Smooth muscle cell (in vitro differentiated cells): ENCODE results near the gene MAP7. TPM values are rescaled to one million over a fixed set of nuclear protein-coding genes. Genes with fewer than 3 reads are reported as not detected.

Source experiments
- DNase-seq: peaks from one replicate; lab custom pipeline; 2025; ENCODE audit not compliant: unreplicated experiment; lab: John Stamatoyannopoulos, UW
- H2AFZ ChIP-seq: fragments of 200-600 bp; sonication (generic); 2 replicates; pipeline ENCODE4 v1.6.0; 2016; ENCODE audit warnings: antibody characterized with exemption, low read depth, mild to moderate bottlenecking
- H3F3A ChIP-seq: fragments of 200-600 bp; sonication (generic); 2 replicates; pipeline ENCODE4 v1.6.0; 2017; ENCODE audit warnings: antibody characterized with exemption, low read depth
- H3K27ac ChIP-seq: fragments of 200-600 bp; sonication (generic); 2 replicates; pipeline ENCODE4 v1.5.1; 2016; ENCODE audit warnings: low read depth, mild to moderate bottlenecking
- H3K27me3 ChIP-seq: fragments of 200-600 bp; sonication (generic); 2 replicates; pipeline ENCODE4 v1.6.1; 2016; ENCODE audit warnings: low read depth, mild to moderate bottlenecking
- H3K36me3 ChIP-seq: fragments of 200-600 bp; sonication (generic); 2 replicates; pipeline ENCODE4 v1.5.1; 2016; ENCODE audit warnings: low read depth
- H3K4me1 ChIP-seq: fragments of 200-600 bp; sonication (generic); 2 replicates; pipeline ENCODE4 v1.5.1; 2016; ENCODE audit warnings: low read depth
- H3K4me2 ChIP-seq: fragments of 200-600 bp; sonication (generic); 2 replicates; pipeline ENCODE4 v1.6.0; 2016; ENCODE audit warnings: mild to moderate bottlenecking
- H3K4me3 ChIP-seq: fragments of 200-600 bp; sonication (generic); 2 replicates; pipeline ENCODE4 v1.5.1; 2016; ENCODE audit warnings: mild to moderate bottlenecking
- H3K79me2 ChIP-seq: fragments of 200-600 bp; sonication (generic); 2 replicates; pipeline ENCODE4 v1.6.0; 2016; ENCODE audit warnings: low read depth, mild to moderate bottlenecking
- H3K9ac ChIP-seq: fragments of 200-600 bp; sonication (generic); 2 replicates; pipeline ENCODE4 v1.6.0; 2016; ENCODE audit warnings: low read depth
- H3K9me3 ChIP-seq: fragments of 200-600 bp; sonication (generic); replicated peaks from 2 replicates; pipeline ENCODE4 v1.5.1; 2016; ENCODE audit warnings: low read depth
- H4K20me1 ChIP-seq: fragments of 200-600 bp; sonication (generic); 2 replicates; pipeline ENCODE4 v1.6.0; 2016; ENCODE audit warnings: low read depth
- CTCF ChIP-seq: fragments of 200-600 bp; sonication (generic); IDR thresholded peaks from 2 replicates; pipeline ENCODE4 v1.5.1; 2017; ENCODE audit warnings: borderline replicate concordance, mild to moderate bottlenecking, antibody characterized with exemption; ENCODE audit not compliant: insufficient read depth, poor library complexity, severe bottlenecking
- WGBS: methylation state at CpG from one replicate; pipeline ENCODE4 v1.1.7; 2016; ENCODE audit warnings: low lambda C conversion rate; 5-methylcytosine and 5-hydroxymethylcytosine counted together
- polyA plus RNA-seq: library from polyadenylated mRNA; unstranded; fragments of >200 nt; fragmentation: Nextera tagmentation; extraction: Ambion mirVana; gene quantifications from 2 replicates; pipeline ENCODE4 v1.2.1, GENCODE V29; 2016
- total RNA-seq: library from RNA; depleted of rRNA; stranded (reverse); fragments of >200 nt; gene quantifications from 2 replicates; pipeline ENCODE4 v1.2.3, GENCODE V29; 2014

MAP7 gene
- total and polyA plus RNA-seq, 2 experiments from 2014 or later = 1.6 to 8.2 TPM

- Histone ChIP-seq H3K27me3 (peaks cover 4% of the 10 kb centered on the region), H4K20me1 (no peaks in the 10 kb centered on the region), H2AFZ (no peak overlapping the region), H3K36me3 (no peaks in the 10 kb centered on the region), H3K79me2 (no peaks in the 10 kb centered on the region), H3F3A (no peaks in the 10 kb centered on the region), H3K9me3 (no peaks in the 10 kb centered on the region), H3K4me1 (peaks cover 8% of the 10 kb centered on the region), H3K4me2 (no peak overlapping the region), H3K4me3 (no peak overlapping the region), H3K27ac (no peak overlapping the region), H3K9ac (no peak overlapping the region)
- no peak for DNase-seq
- 79% methylated on average over 3 of the region's 3 CpGs for WGBS
- no peak for TF ChIP-seq CTCF
These were observed 199.3 kb downstream of the MAP7 start for GRCh38 chr6:136350914-136351313.

GRCh38 chr6:136347847-136348246 is 202.4 kb downstream of the MAP7 start:
- DNase-seq = no peak
- Histone ChIP-seq H3K4me1 (peaks cover 8% of the 10 kb centered on the region), H3K27ac (no peak overlapping the region), H3K79me2 (no peaks in the 10 kb centered on the region), H3K9me3 (no peaks in the 10 kb centered on the region), H2AFZ (no peak overlapping the region), H3K27me3 (no peaks in the 10 kb centered on the region), H3K4me2 (no peak overlapping the region), H3K9ac (no peak overlapping the region), H3F3A (no peaks in the 10 kb centered on the region), H3K36me3 (no peaks in the 10 kb centered on the region), H3K4me3 (no peak overlapping the region), H4K20me1 (no peaks in the 10 kb centered on the region)
- 83% methylated on average over 2 of the region's 2 CpGs for WGBS
- TF ChIP-seq CTCF = no peak

GRCh38 chr6:136345145-136345544 is 205.1 kb downstream of the MAP7 start:
- Histone ChIP-seq H4K20me1 (no peaks in the 10 kb centered on the region), H3K36me3 (no peaks in the 10 kb centered on the region), H2AFZ (no peak overlapping the region), H3K27me3 (no peaks in the 10 kb centered on the region), H3K4me2 (no peak overlapping the region), H3K9ac (no peak overlapping the region), H3K4me3 (no peak overlapping the region), H3K27ac (no peak overlapping the region), H3K4me1 (no peaks in the 10 kb centered on the region), H3F3A (no peaks in the 10 kb centered on the region), H3K9me3 (no peaks in the 10 kb centered on the region), H3K79me2 (no peaks in the 10 kb centered on the region)
- no peak for DNase-seq
- WGBS = 96% methylated on average over 2 of the region's 2 CpGs
- no peak for TF ChIP-seq CTCF

GRCh38 chr6:136344420-136344819 is 205.8 kb downstream of the MAP7 start:
- no peaks in the 10 kb centered on the region for H3F3A ChIP-seq
- no peaks in the 10 kb centered on the region for H3K79me2 ChIP-seq
- DNase-seq = no peak
- no peaks in the 10 kb centered on the region for H3K27me3 ChIP-seq
- no peak overlapping the region for H3K4me2 ChIP-seq
- no peak overlapping the region for H3K4me3 ChIP-seq
- no peaks in the 10 kb centered on the region for H3K4me1 ChIP-seq
- H3K27ac ChIP-seq = no peak overlapping the region
- H2AFZ ChIP-seq = no peak overlapping the region
- no peaks in the 10 kb centered on the region for H3K9me3 ChIP-seq
- no peaks in the 10 kb centered on the region for H3K36me3 ChIP-seq
- no peak overlapping the region for H3K9ac ChIP-seq
- no peak for TF ChIP-seq CTCF
- WGBS = 53% methylated on average over 2 of the region's 2 CpGs
- no peaks in the 10 kb centered on the region for H4K20me1 ChIP-seq
